Fibroblast of lung (primary cell): ENCODE data around the gene DNAJC6. TPM values are rescaled to one million over a fixed set of nuclear protein-coding genes. Genes with fewer than 3 reads are reported as not detected.

Experiments
- DNase-seq, 2 donors: peaks; one replicate each; pipeline versions ENCODE4 v3.0.0 to v3.0.0-alpha.2; 2010; ENCODE audit warnings: low read depth in 2 of 2
- H2AFZ ChIP-seq: 2 replicates; pipeline ENCODE4 v1.5.1; 2012; ENCODE audit warnings: low read length, control low read depth, inconsistent platforms
- H3K27ac ChIP-seq: 2 replicates; pipeline ENCODE4 v1.5.1; 2011; ENCODE audit warnings: low read length, control low read depth; ENCODE audit not compliant: insufficient read depth
- H3K27me3 ChIP-seq: 2 replicates; pipeline ENCODE4 v1.5.1; 2011; ENCODE audit warnings: mild to moderate bottlenecking, low read length; ENCODE audit not compliant: control insufficient read depth, insufficient read depth
- H3K36me3 ChIP-seq: 2 replicates; pipeline ENCODE4 v1.5.1; 2011; ENCODE audit warnings: low read length; ENCODE audit not compliant: control insufficient read depth, insufficient read depth
- H3K4me1 ChIP-seq: 2 replicates; pipeline ENCODE4 v1.5.1; 2011; ENCODE audit warnings: low read length; ENCODE audit not compliant: control insufficient read depth, insufficient read depth; ENCODE audit errors: extremely low read depth
- H3K4me2 ChIP-seq: 2 replicates; pipeline ENCODE4 v1.5.1; 2011; ENCODE audit warnings: low read length, control low read depth; ENCODE audit not compliant: insufficient read depth; ENCODE audit errors: extremely low read depth
- H3K4me3 ChIP-seq, 4 experiments: fragments of 200-600 bp in 1 of 4; sonication (generic) in 1 of 4; replicated peaks in 1 of 4; 2 replicates each; pipeline ENCODE4 v1.5.1; 2011 to 2016; ENCODE audit warnings: low read length in 4 of 4, low read depth in 3 of 4, mild to moderate bottlenecking in 3 of 4, control low read depth in 2 of 4, inconsistent platforms in 1 of 4, mixed read lengths in 1 of 4; ENCODE audit not compliant: insufficient read depth in 1 of 4; ENCODE audit errors: control extremely low read depth in 1 of 4
- H3K79me2 ChIP-seq: 2 replicates; pipeline ENCODE4 v1.5.1; 2012; ENCODE audit warnings: mild to moderate bottlenecking, low read length, inconsistent platforms; ENCODE audit not compliant: control insufficient read depth, insufficient read depth
- H3K9ac ChIP-seq: 2 replicates; pipeline ENCODE4 v1.5.1; 2011; ENCODE audit warnings: mild to moderate bottlenecking, low read length, control low read depth; ENCODE audit not compliant: insufficient read depth
- H3K9me3 ChIP-seq: 2 replicates; pipeline ENCODE4 v1.5.1; 2012; ENCODE audit warnings: low read depth, low read length; ENCODE audit not compliant: control insufficient read depth, insufficient read depth
- H4K20me1 ChIP-seq: 2 replicates; pipeline ENCODE4 v1.5.1; 2011; ENCODE audit warnings: low read length; ENCODE audit not compliant: control insufficient read depth, insufficient read depth; ENCODE audit errors: extremely low read depth
- CTCF ChIP-seq, 2 donors: IDR thresholded peaks in 1 of 2; conservative IDR thresholded peaks in 1 of 2; 1 replicate in 1 of 2; 2 replicates in 1 of 2; pipeline ENCODE4 v1.5.1; 2011 to 2012; ENCODE audit warnings: low read length in 2 of 2, control low read depth in 1 of 2, inconsistent platforms in 1 of 2, low read depth in 1 of 2, mild to moderate bottlenecking in 1 of 2
- EZH2 ChIP-seq: IDR thresholded peaks from 2 replicates; pipeline ENCODE4 v1.5.1; 2012; ENCODE audit warnings: low read length, control low read depth, mild to moderate bottlenecking; ENCODE audit errors: missing control alignments
- polyA plus RNA-seq, 2 donors: library from polyadenylated mRNA; depleted of rRNA in 1 of 2; stranded (reverse) in 1 of 2; unstranded in 1 of 2; fragments of >200 nt; gene quantifications; 2 replicates each; pipeline ENCODE4 v1.2.1, GENCODE V29; 2011 to 2012; ENCODE audit warnings: missing spikeins in 1 of 2
- total RNA-seq: library from RNA; depleted of rRNA; stranded (reverse); fragments of >200 nt; gene quantifications from 2 replicates; pipeline ENCODE4 v1.2.1, GENCODE V29; 2014

The DNAJC6 gene
- total and polyA plus RNA-seq, 2 donors (not counting 1 experiment from before 2014, with no cell fraction given), result 0.33 to 0.98 TPM

- H3K27ac ChIP-seq, result no peak overlapping the region
- peak; percentile 29 to 63 for DNase-seq
- H3K27me3 ChIP-seq, result no peaks in the 10 kb centered on the region
- no peak overlapping the region for H3K4me2 ChIP-seq
- no peaks in the 10 kb centered on the region for H3K79me2 ChIP-seq
- H3K36me3 ChIP-seq, result no peaks in the 10 kb centered on the region
- H3K4me3 ChIP-seq, result no peak overlapping the region
- TF ChIP-seq EZH2 (no peak), CTCF (conservative IDR thresholded peaks at IDR 0.05 in 1 of 2, IDR thresholded peaks at IDR 0.05 in 1 of 2; ENCODE audit: low read depth in 1 of 2, low read length in 2 of 2) (no peak)
- H3K4me1 ChIP-seq, result no peaks in the 10 kb centered on the region
- no peaks in the 10 kb centered on the region for H3K9me3 ChIP-seq
- H2AFZ ChIP-seq, result no peak overlapping the region
- no peaks in the 10 kb centered on the region for H4K20me1 ChIP-seq
- no peak overlapping the region for H3K9ac ChIP-seq
These were observed 48.4 kb upstream of the DNAJC6 start for GRCh38 chr1:65260851-65261473.

- no peak overlapping the region for H3K9ac ChIP-seq
- H3K79me2 ChIP-seq, result no peaks in the 10 kb centered on the region
- H3K27ac ChIP-seq, result no peak overlapping the region
- H3K36me3 ChIP-seq, result no peaks in the 10 kb centered on the region
- no peak for TF ChIP-seq CTCF (conservative IDR thresholded peaks at IDR 0.05 in 1 of 2, IDR thresholded peaks at IDR 0.05 in 1 of 2; ENCODE audit: low read depth in 1 of 2, low read length in 2 of 2)
- TF ChIP-seq EZH2, result no peak
- no peak overlapping the region for H3K4me3 ChIP-seq
- H3K27me3 ChIP-seq, result no peaks in the 10 kb centered on the region
- no peaks in the 10 kb centered on the region for H3K9me3 ChIP-seq
- H3K4me1 ChIP-seq, result no peaks in the 10 kb centered on the region
- no peak overlapping the region for H3K4me2 ChIP-seq
- H4K20me1 ChIP-seq, result no peaks in the 10 kb centered on the region
- H2AFZ ChIP-seq, result no peak overlapping the region
- DNase-seq, result no peak
These were observed 46.1 kb upstream of the DNAJC6 start for GRCh38 chr1:65263286-65263685.

DNA sequence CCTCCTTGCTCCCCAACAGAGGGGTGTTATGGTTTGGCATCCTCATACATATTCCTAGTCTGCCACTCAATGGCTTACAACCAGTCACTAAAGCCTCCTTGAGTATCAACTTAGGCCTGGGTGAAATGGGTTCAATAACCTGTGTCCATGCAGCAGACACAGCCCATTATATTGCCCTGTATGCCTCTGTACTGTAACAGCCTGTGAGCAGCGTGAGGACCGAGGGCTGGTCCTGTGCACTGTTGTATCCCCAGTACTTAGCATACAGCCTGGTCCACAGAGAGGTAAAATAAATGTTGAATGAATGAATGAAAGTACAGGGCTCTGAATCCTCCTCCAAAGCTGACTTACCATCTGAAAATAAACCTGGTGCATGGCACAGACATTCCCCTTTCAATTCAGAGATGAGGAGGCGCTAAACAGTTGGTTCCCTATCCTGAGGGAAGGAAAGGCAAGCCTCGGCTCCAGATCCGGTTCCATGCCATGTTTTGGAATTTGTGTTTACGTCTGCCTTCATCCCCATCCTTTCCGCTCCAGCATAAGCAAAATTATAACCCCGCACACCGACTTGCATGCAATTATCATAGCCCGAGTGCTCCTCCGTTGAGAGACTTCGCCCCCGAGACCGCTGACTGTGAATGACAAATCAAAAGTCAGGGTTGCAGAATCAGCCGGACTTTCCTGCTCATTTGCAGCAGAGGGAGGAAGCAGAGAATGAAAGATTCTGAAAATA is 45.0 kb upstream of the DNAJC6 start:
- no peaks in the 10 kb centered on the region for H3K4me1 ChIP-seq
- H3K27me3 ChIP-seq, result no peaks in the 10 kb centered on the region
- no peaks in the 10 kb centered on the region for H3K9me3 ChIP-seq
- no peak overlapping the region for H3K27ac ChIP-seq
- TF ChIP-seq CTCF (conservative IDR thresholded peaks at IDR 0.05 in 1 of 2, IDR thresholded peaks at IDR 0.05 in 1 of 2; ENCODE audit: low read depth in 1 of 2, low read length in 2 of 2) (no peak), EZH2 (no peak)
- H3K4me2 ChIP-seq, result peak overlapping the region; percentile 82
- H3K4me3 ChIP-seq, result peak overlapping the region; percentile 17 to 58 (median 32)
- H4K20me1 ChIP-seq, result no peaks in the 10 kb centered on the region
- peak overlapping the region; percentile 19 for H2AFZ ChIP-seq
- no peak overlapping the region for H3K9ac ChIP-seq
- no peaks in the 10 kb centered on the region for H3K79me2 ChIP-seq
- no peaks in the 10 kb centered on the region for H3K36me3 ChIP-seq
- DNase-seq, result peak; percentile 54 to 63
